Tibial nerve (tissue), 4 donors: ENCODE results near the gene ZNF575.

Experiments used
- EP300 ChIP-seq, 2 donors: sonication (generic); formaldehyde crosslinking; IDR thresholded peaks; one replicate each; pipeline ENCODE4 v1.6.1; 2017; ENCODE audit warnings: antibody characterized with exemption in 2 of 2, mild to moderate bottlenecking in 1 of 2
- POLR2A ChIP-seq, 2 donors: fragments of 450-650 bp; IDR thresholded peaks; one replicate each; pipeline ENCODE4 v1.6.1; 2017; ENCODE audit warnings: antibody characterized with exemption in 2 of 2, mild to moderate bottlenecking in 2 of 2, moderate library complexity in 2 of 2
- TF ChIP-seq, protein P1 (sequence below), 5 experiments: fragments of 200-600 bp in 3 of 5; fragments of 450-650 bp in 2 of 5; sonication (generic) in 3 of 5; IDR thresholded peaks; one replicate each; pipeline ENCODE4 v1.5.1; 2016 to 2019; ENCODE audit warnings: antibody characterized with exemption in 5 of 5, mild to moderate bottlenecking in 3 of 5, moderate library complexity in 2 of 5

- TF ChIP-seq, protein P1, sequence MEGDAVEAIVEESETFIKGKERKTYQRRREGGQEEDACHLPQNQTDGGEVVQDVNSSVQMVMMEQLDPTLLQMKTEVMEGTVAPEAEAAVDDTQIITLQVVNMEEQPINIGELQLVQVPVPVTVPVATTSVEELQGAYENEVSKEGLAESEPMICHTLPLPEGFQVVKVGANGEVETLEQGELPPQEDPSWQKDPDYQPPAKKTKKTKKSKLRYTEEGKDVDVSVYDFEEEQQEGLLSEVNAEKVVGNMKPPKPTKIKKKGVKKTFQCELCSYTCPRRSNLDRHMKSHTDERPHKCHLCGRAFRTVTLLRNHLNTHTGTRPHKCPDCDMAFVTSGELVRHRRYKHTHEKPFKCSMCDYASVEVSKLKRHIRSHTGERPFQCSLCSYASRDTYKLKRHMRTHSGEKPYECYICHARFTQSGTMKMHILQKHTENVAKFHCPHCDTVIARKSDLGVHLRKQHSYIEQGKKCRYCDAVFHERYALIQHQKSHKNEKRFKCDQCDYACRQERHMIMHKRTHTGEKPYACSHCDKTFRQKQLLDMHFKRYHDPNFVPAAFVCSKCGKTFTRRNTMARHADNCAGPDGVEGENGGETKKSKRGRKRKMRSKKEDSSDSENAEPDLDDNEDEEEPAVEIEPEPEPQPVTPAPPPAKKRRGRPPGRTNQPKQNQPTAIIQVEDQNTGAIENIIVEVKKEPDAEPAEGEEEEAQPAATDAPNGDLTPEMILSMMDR (IDR thresholded peaks at IDR 0.05) = no peak
- TF ChIP-seq EP300 (IDR thresholded peaks at IDR 0.05) (no peak), POLR2A (IDR thresholded peaks at IDR 0.05) (no peak)
Observed at GRCh38 chr19:43584484-43584883, 51.5 kb downstream of the ZNF575 start.
